ENCODE measurements around the gene TMPRSS4.
"Not testable (repeated sequence)": the region's sequence is repeated elsewhere in the genome, so short reads cannot be mapped to it uniquely, and the experiment has no call there.

TMPRSS4 gene

GRCh38 chr11:118061586-118062125 is 15.2 kb upstream of the TMPRSS4 start:
- TF ChIP-seq CTCF (IDR thresholded peaks at IDR 0.05; ENCODE audit: low read depth, low read length, missing control alignments) = no peak
- no peak for DNase-seq (ENCODE audit: extremely low read depth, low read depth)

GRCh38 chr11:118062181-118062580 is 14.7 kb upstream of the TMPRSS4 start:
- DNase-seq (ENCODE audit: extremely low read depth, low read depth); H3K4me3 ChIP-seq (replicated peaks; ENCODE audit: low read depth, low read length): not testable (repeated sequence)

More at GRCh38 chr11:118061586-118062125, 15.2 kb upstream of the TMPRSS4 start:
- no peak overlapping the region for H3K4me3 ChIP-seq (replicated peaks; ENCODE audit: low read depth, low read length)

DNA sequence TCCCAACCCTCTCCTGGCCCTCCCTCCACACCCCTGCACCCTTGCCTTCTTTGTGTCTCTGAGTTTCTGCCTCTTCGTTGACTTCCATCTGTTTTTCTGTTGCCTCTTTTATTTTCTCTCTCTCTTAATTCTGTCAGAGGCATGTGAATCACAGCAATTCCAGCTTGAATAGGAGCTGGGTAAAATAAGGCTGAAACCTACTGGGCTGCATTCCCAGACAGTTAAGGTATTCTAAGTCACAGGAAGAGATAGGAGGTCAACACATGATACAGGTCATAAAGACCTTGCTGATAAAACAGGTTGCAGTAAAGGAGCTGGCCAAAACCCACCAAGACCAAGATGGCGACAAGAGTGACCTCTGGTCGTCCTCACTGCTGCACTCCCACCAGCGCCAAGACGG is 14.2 kb upstream of the TMPRSS4 start:
- not testable (repeated sequence) for DNase-seq (ENCODE audit: extremely low read depth, low read depth); H3K4me3 ChIP-seq (replicated peaks; ENCODE audit: low read depth, low read length)

GRCh38 chr11:118064956-118065355 is 11.9 kb upstream of the TMPRSS4 start:
- TF ChIP-seq CTCF (IDR thresholded peaks at IDR 0.05; ENCODE audit: low read depth, low read length, missing control alignments) = no peak
- no peak for DNase-seq (ENCODE audit: extremely low read depth, low read depth)
- H3K4me3 ChIP-seq (replicated peaks; ENCODE audit: low read depth, low read length) = no peak overlapping the region

- no peak for DNase-seq (ENCODE audit: extremely low read depth, low read depth)
- no peak overlapping the region for H3K4me3 ChIP-seq (replicated peaks; ENCODE audit: low read depth, low read length)
- no peak for TF ChIP-seq CTCF (IDR thresholded peaks at IDR 0.05; ENCODE audit: low read depth, low read length, missing control alignments)
Observed at GRCh38 chr11:118065384-118065783, 11.5 kb upstream of the TMPRSS4 start.

GRCh38 chr11:118067006-118067405 is 9.9 kb upstream of the TMPRSS4 start:
- DNase-seq (ENCODE audit: extremely low read depth, low read depth) = no peak
- TF ChIP-seq CTCF (IDR thresholded peaks at IDR 0.05; ENCODE audit: low read depth, low read length, missing control alignments) = no peak
- no peak overlapping the region for H3K4me3 ChIP-seq (replicated peaks; ENCODE audit: low read depth, low read length)

DNA sequence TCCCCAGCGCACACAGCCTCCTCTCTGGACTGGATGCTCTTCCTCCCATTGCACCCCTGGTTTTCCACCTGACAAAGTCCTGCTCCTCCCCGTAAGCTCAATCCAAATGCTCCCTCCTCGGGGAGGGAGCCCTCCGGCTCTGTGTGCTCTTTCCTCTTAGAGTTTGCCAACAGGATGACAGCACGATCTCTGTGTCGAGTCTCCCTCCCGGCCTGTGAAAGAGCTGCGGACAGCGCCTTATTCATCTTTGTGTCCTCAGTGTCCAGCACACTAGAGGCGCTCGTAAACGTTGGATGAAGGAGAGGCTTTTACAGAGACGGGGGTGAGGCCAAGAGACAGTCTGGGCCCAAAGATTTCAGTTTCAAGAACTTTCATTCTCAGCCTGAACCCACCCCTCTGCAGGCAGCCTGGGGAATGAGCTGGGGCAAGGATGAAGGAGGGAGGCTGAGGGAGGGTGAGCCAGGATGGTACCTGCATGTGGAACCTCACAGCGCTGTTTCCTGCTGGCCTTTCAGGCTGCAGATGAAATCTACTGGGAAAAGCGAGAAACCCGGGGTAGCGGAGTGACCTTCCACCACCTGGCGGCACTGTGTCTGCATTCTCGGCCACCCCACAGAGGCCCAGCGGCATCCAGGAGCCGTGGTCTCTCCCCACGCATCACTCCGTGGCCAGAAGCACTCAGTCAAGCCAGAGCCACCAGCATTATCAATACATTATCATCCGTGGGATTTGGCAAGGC is 8.5 kb upstream of the TMPRSS4 start:
- no peak for DNase-seq (ENCODE audit: extremely low read depth, low read depth)
- no peak overlapping the region for H3K4me3 ChIP-seq (replicated peaks; ENCODE audit: low read depth, low read length)
- no peak for TF ChIP-seq CTCF (IDR thresholded peaks at IDR 0.05; ENCODE audit: low read depth, low read length, missing control alignments)

Data from HFF-Myc (cell line).